ENCODE measurements around the gene CACNB2.

GRCh38 chr10:18490755-18491154 lies 350.5 kb downstream of the CACNB2 start:
- no peak for TF ChIP-seq POLR2A (IDR thresholded peaks at IDR 0.05)
- no peak for TF ChIP-seq CTCF (IDR thresholded peaks at IDR 0.05)
